ENCODE measurements around the gene DICER1. TPM values are rescaled to one million over a fixed set of nuclear protein-coding genes. Genes with fewer than 3 reads are reported as not detected.

Gene DICER1
- total RNA-seq, 1 donor from 2014 or later, result 43.6 TPM

DNA sequence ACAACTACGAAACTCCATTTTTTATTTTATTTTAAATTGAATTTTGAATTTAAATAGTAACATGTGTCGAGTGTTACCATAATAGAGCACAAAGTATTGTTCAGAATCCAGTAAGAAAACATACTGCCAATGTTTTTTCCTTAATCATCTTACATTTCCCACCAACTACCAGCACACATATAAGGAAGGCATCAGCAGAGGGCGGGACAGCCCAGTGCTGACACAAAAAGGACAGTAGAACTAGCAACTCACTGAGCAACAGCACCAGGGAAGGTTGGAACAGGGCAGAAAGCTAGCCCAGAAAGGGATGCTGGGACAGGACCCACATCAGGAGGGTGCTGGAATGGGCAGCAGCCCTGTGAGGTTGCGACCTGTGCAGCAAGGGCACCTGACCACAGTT lies 43.9 kb downstream of the DICER1 start:
- TF ChIP-seq, protein P1, sequence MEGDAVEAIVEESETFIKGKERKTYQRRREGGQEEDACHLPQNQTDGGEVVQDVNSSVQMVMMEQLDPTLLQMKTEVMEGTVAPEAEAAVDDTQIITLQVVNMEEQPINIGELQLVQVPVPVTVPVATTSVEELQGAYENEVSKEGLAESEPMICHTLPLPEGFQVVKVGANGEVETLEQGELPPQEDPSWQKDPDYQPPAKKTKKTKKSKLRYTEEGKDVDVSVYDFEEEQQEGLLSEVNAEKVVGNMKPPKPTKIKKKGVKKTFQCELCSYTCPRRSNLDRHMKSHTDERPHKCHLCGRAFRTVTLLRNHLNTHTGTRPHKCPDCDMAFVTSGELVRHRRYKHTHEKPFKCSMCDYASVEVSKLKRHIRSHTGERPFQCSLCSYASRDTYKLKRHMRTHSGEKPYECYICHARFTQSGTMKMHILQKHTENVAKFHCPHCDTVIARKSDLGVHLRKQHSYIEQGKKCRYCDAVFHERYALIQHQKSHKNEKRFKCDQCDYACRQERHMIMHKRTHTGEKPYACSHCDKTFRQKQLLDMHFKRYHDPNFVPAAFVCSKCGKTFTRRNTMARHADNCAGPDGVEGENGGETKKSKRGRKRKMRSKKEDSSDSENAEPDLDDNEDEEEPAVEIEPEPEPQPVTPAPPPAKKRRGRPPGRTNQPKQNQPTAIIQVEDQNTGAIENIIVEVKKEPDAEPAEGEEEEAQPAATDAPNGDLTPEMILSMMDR (IDR thresholded peaks at IDR 0.05; ENCODE audit: insufficient read depth, low read length, poor library complexity, severe bottlenecking), result no peak
- H3K36me3 ChIP-seq (ENCODE audit: control insufficient read depth, insufficient read depth, low read length), result no peaks in the 10 kb centered on the region
- no peak overlapping the region for H3K4me3 ChIP-seq (ENCODE audit: low read depth, low read length)
- DNase-seq (ENCODE audit: low read depth), result no peak
- H3K27me3 ChIP-seq (ENCODE audit: control insufficient read depth, insufficient read depth, low read length), result no peaks in the 10 kb centered on the region

DNA sequence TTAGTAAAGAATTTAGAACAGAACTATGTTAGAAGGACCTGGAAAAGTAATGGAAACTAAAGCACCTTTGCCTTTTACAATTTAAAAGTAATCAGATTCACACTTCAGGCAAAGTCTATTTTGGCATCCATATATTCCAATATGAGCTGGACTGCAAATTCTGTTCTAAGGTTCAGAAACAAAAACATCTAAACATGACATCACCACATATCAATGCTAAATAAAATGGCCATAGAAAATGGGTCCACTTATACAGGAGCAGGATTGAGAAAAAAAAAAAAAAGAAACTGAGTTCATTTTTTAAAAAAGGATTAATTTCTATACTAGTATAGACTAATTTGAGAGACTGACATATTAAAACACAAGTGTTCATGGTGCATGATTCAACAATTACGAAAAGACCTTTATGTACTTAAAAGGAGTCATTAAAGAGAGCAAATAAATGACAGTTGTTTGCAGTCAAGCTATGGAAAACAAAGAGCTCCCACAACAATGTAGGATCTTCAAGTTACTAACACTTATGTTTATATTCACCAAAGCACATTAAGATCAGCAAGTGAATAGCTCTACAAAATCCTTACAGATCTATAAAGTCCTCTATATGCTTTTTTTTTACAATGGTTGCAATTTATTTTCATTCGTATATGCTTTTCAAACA lies 45.7 kb downstream of the DICER1 start:
- Histone ChIP-seq H3K36me3 (ENCODE audit: control insufficient read depth, insufficient read depth, low read length) (peaks cover 1% of the 10 kb centered on the region), H3K27me3 (ENCODE audit: control insufficient read depth, insufficient read depth, low read length) (no peaks in the 10 kb centered on the region), H3K4me3 (ENCODE audit: low read depth, low read length) (no peak overlapping the region)
- TF ChIP-seq, protein P1 (IDR thresholded peaks at IDR 0.05; ENCODE audit: insufficient read depth, low read length, poor library complexity, severe bottlenecking), result no peak
- DNase-seq (ENCODE audit: low read depth), result no peak

DNA sequence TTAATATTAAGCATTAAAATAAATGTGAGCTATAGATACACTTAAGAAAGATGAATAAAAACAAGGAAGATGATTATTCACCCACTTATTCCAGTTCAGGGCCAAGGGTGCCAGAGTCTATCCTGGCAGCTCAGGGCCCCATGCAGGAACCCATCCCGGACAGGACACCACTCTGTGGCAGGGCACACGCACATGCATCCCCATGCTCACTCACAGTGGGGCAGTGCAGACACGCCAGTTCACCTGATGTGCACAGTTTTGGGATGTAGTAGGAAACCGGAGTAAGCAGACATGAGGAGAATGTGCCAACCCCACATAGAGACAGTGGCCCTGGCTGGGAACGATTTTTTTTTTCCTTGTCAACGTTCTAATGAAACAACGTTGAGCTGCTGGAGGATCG lies 47.2 kb downstream of the DICER1 start:
- no peak for DNase-seq (ENCODE audit: low read depth)
- TF ChIP-seq, protein P1 (IDR thresholded peaks at IDR 0.05; ENCODE audit: insufficient read depth, low read length, poor library complexity, severe bottlenecking), result no peak
- H3K4me3 ChIP-seq (ENCODE audit: low read depth, low read length), result no peak overlapping the region
- no peaks in the 10 kb centered on the region for H3K27me3 ChIP-seq (ENCODE audit: control insufficient read depth, insufficient read depth, low read length)
- peaks cover 1% of the 10 kb centered on the region for H3K36me3 ChIP-seq (ENCODE audit: control insufficient read depth, insufficient read depth, low read length)

DNA sequence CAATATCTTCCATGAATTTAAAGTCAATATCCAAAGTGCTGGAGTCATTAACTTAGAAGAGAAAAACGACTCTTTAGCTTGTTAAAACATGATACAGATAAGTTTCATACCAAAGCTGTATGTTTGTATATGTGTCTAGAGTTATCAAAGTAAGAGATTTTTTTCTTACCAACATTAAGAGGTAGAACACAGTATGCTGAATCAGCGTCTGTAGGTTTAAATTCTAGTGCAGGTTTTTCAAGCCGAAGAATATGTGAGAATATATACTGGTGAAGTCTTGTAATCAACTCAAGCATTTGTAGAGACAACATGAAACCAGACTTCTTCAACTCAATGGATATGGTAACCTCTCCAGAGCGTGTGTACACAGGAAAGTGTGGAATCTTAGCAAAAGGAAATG lies 49.6 kb downstream of the DICER1 start:
- Histone ChIP-seq H3K27me3 (ENCODE audit: control insufficient read depth, insufficient read depth, low read length) (no peaks in the 10 kb centered on the region), H3K36me3 (ENCODE audit: control insufficient read depth, insufficient read depth, low read length) (peaks cover 3% of the 10 kb centered on the region), H3K4me3 (ENCODE audit: low read depth, low read length) (no peak overlapping the region)
- no peak for DNase-seq (ENCODE audit: low read depth)
- TF ChIP-seq, protein P1 (IDR thresholded peaks at IDR 0.05; ENCODE audit: insufficient read depth, low read length, poor library complexity, severe bottlenecking), result no peak

DNA sequence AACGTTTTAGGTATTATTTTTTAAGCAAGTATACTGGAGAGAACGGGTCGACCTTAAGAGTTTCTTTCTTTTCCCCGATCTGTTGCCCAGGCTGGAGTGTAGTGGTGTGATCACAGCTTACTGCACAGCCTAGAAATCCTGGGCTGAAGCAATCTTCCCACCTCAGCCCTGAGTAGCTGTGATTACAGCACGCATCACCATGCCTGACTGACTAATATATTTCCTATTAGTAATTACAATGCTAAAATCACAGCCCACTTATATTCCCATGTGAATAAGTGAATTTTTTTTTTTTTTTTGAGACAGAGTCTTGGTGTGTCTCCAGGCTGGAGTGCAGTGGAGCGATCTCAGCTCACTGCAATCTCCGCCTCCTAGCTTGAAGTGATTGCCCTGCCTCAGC lies 50.4 kb downstream of the DICER1 start:
- TF ChIP-seq, protein P1 (IDR thresholded peaks at IDR 0.05; ENCODE audit: insufficient read depth, low read length, poor library complexity, severe bottlenecking), result no peak
- Histone ChIP-seq H3K27me3 (ENCODE audit: control insufficient read depth, insufficient read depth, low read length) (no peaks in the 10 kb centered on the region), H3K36me3 (ENCODE audit: control insufficient read depth, insufficient read depth, low read length) (peaks cover 3% of the 10 kb centered on the region), H3K4me3 (ENCODE audit: low read depth, low read length) (no peak overlapping the region)
- DNase-seq (ENCODE audit: low read depth), result no peak

DNA sequence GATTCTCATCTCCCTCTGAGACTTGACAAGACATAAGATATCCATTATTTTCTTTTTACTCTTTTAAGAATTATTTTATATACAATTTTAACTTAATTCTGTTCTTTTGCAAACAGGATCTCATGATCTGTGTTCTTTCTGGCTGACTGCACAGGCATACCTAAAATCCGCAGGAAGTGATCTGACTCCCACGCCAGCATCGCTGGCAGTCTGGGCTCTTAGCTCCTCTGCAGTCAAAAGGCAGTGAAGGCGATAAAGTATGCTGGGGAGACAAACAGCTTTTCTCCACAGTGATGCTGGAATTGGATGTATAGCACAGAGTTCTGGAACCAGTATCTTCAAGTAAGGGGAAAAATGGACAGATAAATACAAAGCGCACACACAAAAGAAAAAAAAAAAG lies 52.4 kb downstream of the DICER1 start:
- peaks cover 3% of the 10 kb centered on the region for H3K36me3 ChIP-seq (ENCODE audit: control insufficient read depth, insufficient read depth, low read length)
- DNase-seq (ENCODE audit: low read depth), result no peak
- TF ChIP-seq, protein P1 (IDR thresholded peaks at IDR 0.05; ENCODE audit: insufficient read depth, low read length, poor library complexity, severe bottlenecking), result no peak
- no peaks in the 10 kb centered on the region for H3K27me3 ChIP-seq (ENCODE audit: control insufficient read depth, insufficient read depth, low read length)
- H3K4me3 ChIP-seq (ENCODE audit: low read depth, low read length), result no peak overlapping the region
